Inflammatory macrophage treated with lipopolysaccharide for 1 hour (primary cell): ENCODE measurements around the gene SLC48A1.

ENCODE experiments used
- DNase-seq, 2 donors: peaks; one replicate each; pipeline ENCODE4 v3.0.0-alpha.2; 2020 to 2022

The SLC48A1 gene

GRCh38 chr12:47744778-47745436, 28.1 kb upstream of the SLC48A1 start:
- no peak for DNase-seq

GRCh38 chr12:47745485-47746041, 27.5 kb upstream of the SLC48A1 start:
- DNase-seq, result no peak

- DNase-seq, result no peak
Measured at GRCh38 chr12:47746073-47746472, 27.0 kb upstream of the SLC48A1 start.

- no peak for DNase-seq
Measured at GRCh38 chr12:47746523-47746922, 26.5 kb upstream of the SLC48A1 start.

- no peak for DNase-seq
Measured at GRCh38 chr12:47747126-47747525, 25.9 kb upstream of the SLC48A1 start.

- DNase-seq, result no peak
Measured at GRCh38 chr12:47747596-47748506, 25.2 kb upstream of the SLC48A1 start.

- no peak for DNase-seq
Measured at GRCh38 chr12:47748507-47748828, 24.6 kb upstream of the SLC48A1 start.

GRCh38 chr12:47748899-47749298, 24.1 kb upstream of the SLC48A1 start:
- DNase-seq, result no peak

GRCh38 chr12:47750229-47750798, 22.7 kb upstream of the SLC48A1 start:
- DNase-seq, result peak; percentile 61 to 85

GRCh38 chr12:47750916-47751470, 22.0 kb upstream of the SLC48A1 start:
- DNase-seq, result no peak

GRCh38 chr12:47751561-47751960, 21.5 kb upstream of the SLC48A1 start:
- DNase-seq, result no peak

- no peak for DNase-seq
Measured at GRCh38 chr12:47752121-47752520, 20.9 kb upstream of the SLC48A1 start.

- DNase-seq, result no peak
Measured at GRCh38 chr12:47752552-47752951, 20.5 kb upstream of the SLC48A1 start.

- DNase-seq, result no peak
Measured at GRCh38 chr12:47753021-47754001, 19.7 kb upstream of the SLC48A1 start.

- no peak for DNase-seq
Measured at GRCh38 chr12:47754126-47754525, 18.9 kb upstream of the SLC48A1 start.

GRCh38 chr12:47754881-47755280, 18.2 kb upstream of the SLC48A1 start:
- DNase-seq, result no peak

- peak in 1 of 2 donors; percentile 60 for DNase-seq
Measured at GRCh38 chr12:47755655-47756562, 17.1 kb upstream of the SLC48A1 start.

- DNase-seq, result no peak
Measured at GRCh38 chr12:47757364-47757839, 15.6 kb upstream of the SLC48A1 start.

GRCh38 chr12:47757840-47758583, 15.0 kb upstream of the SLC48A1 start:
- peak; percentile 30 to 58 for DNase-seq

- no peak for DNase-seq
Measured at GRCh38 chr12:47758584-47758833, 14.5 kb upstream of the SLC48A1 start.
